PC-3 (cell line): ENCODE results near the gene TMPRSS3. TPM values are rescaled to one million over a fixed set of nuclear protein-coding genes. Genes with fewer than 3 reads are reported as not detected.
A peak's percentile ranks its signal among the peaks of the same experiment; 100 is the strongest.

Experiments used
- ATAC-seq: fragments of 200-7000 bp; cut with Tn5 transposase; 2 replicates; pipeline ENCODE4 v1.9.1; 2020; ENCODE audit warnings: mild to moderate bottlenecking, moderate library complexity
- BruUV-seq: library from RNA; stranded (reverse); fragments of 400-500 nt; replicated peaks from 2 replicates; lab custom pipeline; 2021; lab: Mats Ljungman, UMichigan
- CTCF ChIA-PET: fragments of 300-600 bp; sonication (Branson Sonifier 250); formaldehyde crosslinking; loops from one replicate; lab custom pipeline; 2022; ENCODE audit warnings: antibody characterized with exemption; lab: Charles Lee
- POLR2A ChIA-PET: fragments of 300-600 bp; sonication (Branson Sonifier 250); formaldehyde crosslinking; loops from one replicate; lab custom pipeline; 2022; ENCODE audit warnings: antibody characterized with exemption; ENCODE audit not compliant: unreplicated experiment; lab: Charles Lee
- DNase-seq: peaks from one replicate; pipeline ENCODE4 v3.0.0-alpha.2; 2015
- H2AFZ ChIP-seq: fragments of 300-600 bp; sonication (generic); 2 replicates; pipeline ENCODE4 v1.6.0; 2016; ENCODE audit warnings: antibody characterized with exemption, low read length
- H3F3A ChIP-seq: fragments of 300-600 bp; sonication (generic); one replicate; pipeline ENCODE4 v1.6.0; 2017; ENCODE audit warnings: antibody characterized with exemption, low read length, control low read depth, mild to moderate bottlenecking; ENCODE audit not compliant: unreplicated experiment
- H3K27ac ChIP-seq: fragments of 300-600 bp; sonication (generic); 2 replicates; pipeline ENCODE4 v1.5.1; 2016; ENCODE audit warnings: mild to moderate bottlenecking, low read length
- H3K27me3 ChIP-seq: fragments of 300-600 bp; sonication (generic); 2 replicates; pipeline ENCODE4 v1.6.1; 2016; ENCODE audit warnings: low read length, mixed read lengths
- H3K36me3 ChIP-seq: fragments of 300-600 bp; sonication (generic); 2 replicates; pipeline ENCODE4 v1.6.1; 2016; ENCODE audit warnings: low read depth, mixed run types, low read length, mixed read lengths
- H3K4me1 ChIP-seq: fragments of 300-600 bp; sonication (generic); 2 replicates; pipeline ENCODE4 v1.5.1; 2016; ENCODE audit warnings: low read length; ENCODE audit not compliant: insufficient read depth
- H3K4me2 ChIP-seq: fragments of 300-600 bp; sonication (generic); 2 replicates; pipeline ENCODE4 v1.6.0; 2016; ENCODE audit warnings: low read length
- H3K4me3 ChIP-seq: fragments of 300-600 bp; sonication (generic); 2 replicates; pipeline ENCODE4 v1.5.1; 2016; ENCODE audit warnings: mild to moderate bottlenecking, low read length, mixed read lengths
- H3K79me2 ChIP-seq: fragments of 300-600 bp; sonication (generic); 2 replicates; pipeline ENCODE4 v1.6.1; 2017; ENCODE audit warnings: low read length, mixed read lengths
- H3K9ac ChIP-seq: fragments of 300-600 bp; sonication (generic); 2 replicates; pipeline ENCODE4 v1.6.0; 2016; ENCODE audit warnings: mild to moderate bottlenecking, low read length
- H3K9me2 ChIP-seq: fragments of 300-600 bp; sonication (generic); replicated peaks from 2 replicates; pipeline ENCODE4 v1.6.1; 2016; ENCODE audit warnings: mixed run types, low read length, mixed read lengths
- H3K9me3 ChIP-seq: fragments of 300-600 bp; sonication (generic); 2 replicates; pipeline ENCODE4 v1.6.1; 2016; ENCODE audit warnings: low read length, mixed read lengths
- H4K20me1 ChIP-seq: fragments of 300-600 bp; sonication (generic); 2 replicates; pipeline ENCODE4 v1.6.1; 2016; ENCODE audit warnings: low read length, mixed read lengths
- CTCF ChIP-seq: fragments of 300-600 bp; sonication (generic); conservative IDR thresholded peaks from 2 replicates; pipeline ENCODE4 v1.5.1; 2017; ENCODE audit warnings: antibody characterized with exemption, low read depth, mild to moderate bottlenecking, low read length
- EZH2 ChIP-seq: fragments of 300-600 bp; sonication (generic); IDR thresholded peaks from one replicate; pipeline ENCODE4 v1.6.1; 2017; ENCODE audit warnings: antibody characterized with exemption, mild to moderate bottlenecking, low read length; ENCODE audit not compliant: unreplicated experiment
- EZH2phosphoT487 ChIP-seq: fragments of 300-600 bp; sonication (generic); IDR thresholded peaks from 2 replicates; pipeline ENCODE4 v1.6.1; 2018; ENCODE audit warnings: mild to moderate bottlenecking, antibody characterized with exemption, low read length, borderline replicate concordance
- intact Hi-C: fragments of 100-400 bp; cut with micrococcal nuclease; formaldehyde crosslinking; loops from 2 replicates; pipeline ENCODE4 v1.9.0; 2023
- total RNA-seq: library from RNA; depleted of rRNA; stranded (reverse); fragments of >200 nt; gene quantifications from 2 replicates; pipeline ENCODE4 v1.2.3, GENCODE V29; 2014

TMPRSS3 gene
- total RNA-seq, 1 experiment from 2014 or later = not detected

GRCh38 chr21:42403611-42404231 is 7.9 kb upstream of the TMPRSS3 start, which contains the start of gene UBASH3A:
UBASH3A (plus strand) TSS chr21:42403902; CDS start chr21:42403946, 44 bp downstream.
- no peaks in the 10 kb centered on the region for H4K20me1 ChIP-seq
- ChIA-PET CTCF (interaction anchor here (0.9 kb wide), 1 partner anchor 25 kb away, joined by 3 read pairs; no protein-coding TSS in a partner anchor), POLR2A (interaction anchor here (0.5 to 1.0 kb wide), 2 partner anchors 18 to 36 kb away, joined by 4 to 5 read pairs; no protein-coding TSS in a partner anchor)
- peak; percentile 19 for DNase-seq
- peaks cover 19% of the 10 kb centered on the region for H3K4me1 ChIP-seq
- peak within 1 kb of the TSS; percentile 23; the same call in 1 of the 2 replicates for H3K9ac ChIP-seq
- H2AFZ ChIP-seq = peak within 1 kb of the TSS; percentile 24; the same call in 1 of the 2 replicates
- no peaks in the 10 kb centered on the region for H3K9me3 ChIP-seq
- H3K4me2 ChIP-seq = peak within 1 kb of the TSS; percentile 64
- no peaks in the 10 kb centered on the region for H3F3A ChIP-seq
- TF ChIP-seq EZH2phosphoT487 (no peak), CTCF (no peak), EZH2 (no peak)
- intact Hi-C loops = loop anchor here (1.0 to 5.0 kb wide), 3 partner anchors 14 to 114 kb away; no protein-coding TSS in a partner anchor
- H3K36me3 ChIP-seq = no peaks in the 10 kb centered on the region
- H3K79me2 ChIP-seq = no peaks in the 10 kb centered on the region
- H3K27me3 ChIP-seq = no peaks in the 10 kb centered on the region
- H3K27ac ChIP-seq = peak within 1 kb of the TSS; percentile 60
- no peaks in the 10 kb centered on the region for H3K9me2 ChIP-seq
- TSS peak; percentile 69 for BruUV-seq
- H3K4me3 ChIP-seq = no peak within 1 kb of the TSS; the same call in 1 of the 2 replicates
- peak; percentile 69 for ATAC-seq

GRCh38 chr21:42401820-42402251 is 6.0 kb upstream of the TMPRSS3 start:
- CTCF ChIA-PET = no interaction called here
- TF ChIP-seq EZH2 = no peak
- TF ChIP-seq EZH2phosphoT487 = no peak

GRCh38 chr21:42401154-42401553 is 5.3 kb upstream of the TMPRSS3 start:
- no peak for TF ChIP-seq EZH2
- TF ChIP-seq CTCF = no peak
- no peak for TF ChIP-seq EZH2phosphoT487
- H4K20me1 ChIP-seq = no peaks in the 10 kb centered on the region
- intact Hi-C loops = loop anchor here (5.0 kb wide), 1 partner anchor 116 kb away; no protein-coding TSS in a partner anchor
- H3K9me2 ChIP-seq = no peaks in the 10 kb centered on the region
- H3K79me2 ChIP-seq = no peaks in the 10 kb centered on the region
- H3K4me1 ChIP-seq = peaks cover 19% of the 10 kb centered on the region
- H3K4me2 ChIP-seq = no peak overlapping the region
- no peak overlapping the region for H3K9ac ChIP-seq
- ChIA-PET POLR2A (interaction anchor here (0.6 kb wide), 1 partner anchor 1118 kb away, joined by 12 read pairs; no protein-coding TSS in a partner anchor), CTCF (no interaction called here)
- no peaks in the 10 kb centered on the region for H3K27me3 ChIP-seq
- no peak overlapping the region for H3K27ac ChIP-seq
- no peak overlapping the region for H2AFZ ChIP-seq
- H3K4me3 ChIP-seq = no peak overlapping the region
- H3F3A ChIP-seq = no peaks in the 10 kb centered on the region
- H3K9me3 ChIP-seq = no peaks in the 10 kb centered on the region
- no peaks in the 10 kb centered on the region for H3K36me3 ChIP-seq
- no TSS peak for BruUV-seq
- no peak for DNase-seq
- ATAC-seq = no peak

More at GRCh38 chr21:42401820-42402251, 6.0 kb upstream of the TMPRSS3 start:
- H3K9ac ChIP-seq = no peak overlapping the region
- no peak overlapping the region for H3K27ac ChIP-seq
- H3K79me2 ChIP-seq = no peaks in the 10 kb centered on the region
- peaks cover 19% of the 10 kb centered on the region for H3K4me1 ChIP-seq
- no peak for ATAC-seq
- BruUV-seq = no TSS peak
- POLR2A ChIA-PET = interaction anchor here (0.6 kb wide), 1 partner anchor 1119 kb away, joined by 12 read pairs; no protein-coding TSS in a partner anchor
- H3K4me2 ChIP-seq = no peak overlapping the region
- no peaks in the 10 kb centered on the region for H3K27me3 ChIP-seq
- no peaks in the 10 kb centered on the region for H3K9me3 ChIP-seq
- H3K4me3 ChIP-seq = no peak overlapping the region
- no peak overlapping the region for H2AFZ ChIP-seq
- no peaks in the 10 kb centered on the region for H4K20me1 ChIP-seq
- intact Hi-C loops = loop anchor here (5.0 kb wide), 1 partner anchor 115 kb away; no protein-coding TSS in a partner anchor
- DNase-seq = no peak
- H3K9me2 ChIP-seq = no peaks in the 10 kb centered on the region
- no peaks in the 10 kb centered on the region for H3K36me3 ChIP-seq
- H3F3A ChIP-seq = no peaks in the 10 kb centered on the region
